Left lung (tissue), 10 donors: ENCODE data around the gene HPS6. TPM values are rescaled to one million over a fixed set of nuclear protein-coding genes. Genes with fewer than 3 reads are reported as not detected.

Experiments
- ATAC-seq: fragments of 200-7000 bp; cut with Tn5 transposase; one replicate; pipeline ENCODE4 v1.9.1; 2020; ENCODE audit warnings: moderate library complexity
- DNase-seq, 4 donors: peaks; one replicate each; pipeline ENCODE4 v3.0.0-alpha.2; 2013 to 2020
- H3K27ac ChIP-seq, 2 donors: fragments of 200-600 bp; sonication (generic) in 1 of 2; one replicate each; pipeline versions ENCODE4 v1.5.0 to v1.8.0; 2020 to 2021
- H3K27me3 ChIP-seq, 2 donors: fragments of 200-600 bp; sonication (generic) in 1 of 2; one replicate each; pipeline versions ENCODE4 v1.5.0 to v1.8.0; 2020 to 2021
- H3K36me3 ChIP-seq, 2 donors: fragments of 200-600 bp; sonication (generic) in 1 of 2; one replicate each; pipeline versions ENCODE4 v1.5.0 to v1.8.0; 2020 to 2021
- H3K4me1 ChIP-seq, 2 donors: fragments of 200-600 bp; one replicate each; pipeline ENCODE4 v1.8.0; 2021
- H3K4me3 ChIP-seq, 2 donors: fragments of 200-600 bp; sonication (generic) in 1 of 2; one replicate each; pipeline versions ENCODE4 v1.5.0 to v1.8.0; 2020 to 2021; ENCODE audit warnings: mild to moderate bottlenecking in 1 of 2
- H3K9me3 ChIP-seq, 2 donors: fragments of 200-600 bp; sonication (generic) in 1 of 2; one replicate each; pipeline versions ENCODE4 v1.5.0 to v1.8.0; 2020 to 2021
- CTCF ChIP-seq, 2 donors: fragments of 200-600 bp; sonication (generic) in 1 of 2; IDR thresholded peaks; one replicate each; pipeline versions ENCODE4 v1.5.0 to v1.8.0; 2021; ENCODE audit warnings: antibody characterized with exemption in 2 of 2
- intact Hi-C, 2 donors: fragments of 100-400 bp; cut with DNase I; formaldehyde crosslinking; loops; one replicate each; pipeline versions ENCODE4 v1.11.2 to v1.14.2; 2022
- polyA plus RNA-seq, 6 donors: library from polyadenylated mRNA; unstranded; fragments of 120-200 nt; gene quantifications; one replicate each; pipeline ENCODE4 v1.2.1, GENCODE V29; 2013; ENCODE audit not compliant: insufficient read length in 6 of 6
- total RNA-seq, 2 donors: library from RNA; stranded (reverse); fragmentation: NEBNext Ultra II Directional; extraction: Animal tissue kit (Norgen Biotek cat#: 25700); gene quantifications; one replicate each; pipeline ENCODE4 v1.2.1, GENCODE V29; 2021
- donor health status: DM: no; HTN: yes; CAD: no.
- donor health status: DM: no; HTN: no; CAD: no.

Gene HPS6
- total and polyA plus RNA-seq, 8 donors, result 7.6 to 21.0 (median 11.7) TPM

- H3K4me3 ChIP-seq, result peak overlapping the region; percentile 76 to 90
- peaks cover 50 to 55% of the 10 kb centered on the region in 2 donors for H3K4me1 ChIP-seq
- DNase-seq, result no peak
- peak overlapping the region in 1 of 2 donors; percentile 93 for H3K27ac ChIP-seq
- H3K36me3 ChIP-seq, result peaks cover 0 to 30% of the 10 kb centered on the region in 2 donors
- TF ChIP-seq CTCF (IDR thresholded peaks at IDR 0.05), result no peak
- no peak for ATAC-seq
- intact Hi-C loops, result no loop called here
- H3K27me3 ChIP-seq, result no peaks in the 10 kb centered on the region
- no peaks in the 10 kb centered on the region for H3K9me3 ChIP-seq
Observed at GRCh38 chr10:102113261-102113955, 48.3 kb downstream of the HPS6 start.

GRCh38 chr10:102113956-102114857, 49.1 kb downstream of the HPS6 start:
- ATAC-seq (peak; percentile 9), DNase-seq (peak in 2 of 4 donors; percentile 33 to 88)
- H3K27ac ChIP-seq, result peak overlapping the region; percentile 80 to 93
- H3K4me3 ChIP-seq, result peak overlapping the region; percentile 76 to 90
- no peak for TF ChIP-seq CTCF (IDR thresholded peaks at IDR 0.05)
- intact Hi-C loops, result no loop called here
- H3K9me3 ChIP-seq, result no peaks in the 10 kb centered on the region
- H3K27me3 ChIP-seq, result no peaks in the 10 kb centered on the region
- H3K4me1 ChIP-seq, result peaks cover 56 to 63% of the 10 kb centered on the region in 2 donors
- H3K36me3 ChIP-seq, result peaks cover 0 to 22% of the 10 kb centered on the region in 2 donors

GRCh38 chr10:102114861-102115618, 49.9 kb downstream of the HPS6 start:
- DNase-seq, result peak; percentile 80 to 99 (median 92)
- Histone ChIP-seq H3K27me3 (no peaks in the 10 kb centered on the region), H3K27ac (peak overlapping the region; percentile 80 to 93), H3K9me3 (no peaks in the 10 kb centered on the region), H3K4me1 (peaks cover 56 to 66% of the 10 kb centered on the region in 2 donors), H3K36me3 (peaks cover 0 to 14% of the 10 kb centered on the region in 2 donors), H3K4me3 (peak overlapping the region; percentile 76 to 90)
- intact Hi-C loops, result no loop called here
- no peak for TF ChIP-seq CTCF (IDR thresholded peaks at IDR 0.05)
- ATAC-seq, result peak; percentile 85

- H3K4me3 ChIP-seq, result peak overlapping the region in 1 of 2 donors; percentile 76
- no peaks in the 10 kb centered on the region for H3K9me3 ChIP-seq
- peak overlapping the region; percentile 80 to 93 for H3K27ac ChIP-seq
- intact Hi-C loops, result no loop called here
- ATAC-seq, result no peak
- H3K27me3 ChIP-seq, result no peaks in the 10 kb centered on the region
- peaks cover 56 to 67% of the 10 kb centered on the region in 2 donors for H3K4me1 ChIP-seq
- H3K36me3 ChIP-seq, result peaks cover 0 to 7% of the 10 kb centered on the region in 2 donors
- no peak for TF ChIP-seq CTCF (IDR thresholded peaks at IDR 0.05)
- no peak for DNase-seq
Observed at GRCh38 chr10:102115775-102116174, 50.6 kb downstream of the HPS6 start.
